Small intestine (tissue), 7 donors: Measurements from ENCODE around the gene MPL. TPM values are rescaled to one million over a fixed set of nuclear protein-coding genes. Genes with fewer than 3 reads are reported as not detected.
"Not testable (repeated sequence)": the region's sequence is repeated elsewhere in the genome, so short reads cannot be mapped to it uniquely, and the experiment has no call there.

Experiments
- DNase-seq, 2 donors: peaks; one replicate each; pipeline versions ENCODE4 v3.0.0 to v3.0.0-alpha.2; 2013
- FAIRE-seq: peaks from 2 replicates; lab custom pipeline; 2012; peaks lifted over from hg19 to GRCh38; lab: Jason Lieb, UNC
- H3K27ac ChIP-seq, 3 donors: one replicate each; pipeline ENCODE4 v1.5.1; 2013; ENCODE audit warnings: low read length in 2 of 3, mild to moderate bottlenecking in 2 of 3, control low read depth in 1 of 3, inconsistent platforms in 1 of 3, low read depth in 1 of 3, moderate library complexity in 1 of 3
- H3K27me3 ChIP-seq, 3 donors: one replicate each; pipeline ENCODE4 v1.6.1; 2013; ENCODE audit warnings: low read length in 3 of 3, inconsistent platforms in 1 of 3; ENCODE audit not compliant: control insufficient read depth in 3 of 3, insufficient read depth in 3 of 3
- H3K36me3 ChIP-seq, 3 donors: one replicate each; pipeline ENCODE4 v1.6.1; 2013; ENCODE audit warnings: low read length in 3 of 3, inconsistent platforms in 1 of 3, low read depth in 1 of 3, mild to moderate bottlenecking in 1 of 3, moderate library complexity in 1 of 3; ENCODE audit not compliant: control insufficient read depth in 3 of 3, insufficient read depth in 2 of 3
- H3K4me1 ChIP-seq, 3 donors: one replicate each; pipeline ENCODE4 v1.6.1; 2013; ENCODE audit warnings: low read length in 2 of 3, inconsistent platforms in 1 of 3, low read depth in 1 of 3, mild to moderate bottlenecking in 1 of 3, moderate library complexity in 1 of 3; ENCODE audit not compliant: control insufficient read depth in 3 of 3, insufficient read depth in 2 of 3
- H3K4me3 ChIP-seq, 3 donors: one replicate each; pipeline ENCODE4 v1.5.1; 2013; ENCODE audit warnings: low read length in 3 of 3, control low read depth in 1 of 3, inconsistent platforms in 1 of 3, low read depth in 1 of 3, mild to moderate bottlenecking in 1 of 3, moderate library complexity in 1 of 3
- H3K9me3 ChIP-seq, 2 donors: one replicate each; pipeline ENCODE4 v1.6.1; 2013; ENCODE audit warnings: low read depth in 1 of 2, low read length in 1 of 2; ENCODE audit not compliant: control insufficient read depth in 2 of 2, insufficient read depth in 1 of 2
- WGBS, 3 donors: extraction: QIAGEN DNeasy Blood & Tissue Kit; methylation state at CpG; one replicate each; pipeline ENCODE4 v1.1.7; 2013; 5-methylcytosine and 5-hydroxymethylcytosine counted together
- polyA plus RNA-seq, 4 donors: library from polyadenylated mRNA; stranded (reverse) in 3 of 4; unstranded in 1 of 4; fragments of 200-250 nt in 3 of 4; fragments of 120-200 nt in 1 of 4; gene quantifications; one replicate each; pipeline versions ENCODE4 v1.2.1 to v1.2.3, GENCODE V29; 2013
- donor health status: healthy with polysubstance abuse.
- donor health status: control.
- donor health status: control.
- donor health status: Bipolar disorder and iron deficiency.
- donor health status: healthy.

Gene MPL
- polyA plus RNA-seq, 4 donors: 0.16 TPM; not detected in 3

DNA sequence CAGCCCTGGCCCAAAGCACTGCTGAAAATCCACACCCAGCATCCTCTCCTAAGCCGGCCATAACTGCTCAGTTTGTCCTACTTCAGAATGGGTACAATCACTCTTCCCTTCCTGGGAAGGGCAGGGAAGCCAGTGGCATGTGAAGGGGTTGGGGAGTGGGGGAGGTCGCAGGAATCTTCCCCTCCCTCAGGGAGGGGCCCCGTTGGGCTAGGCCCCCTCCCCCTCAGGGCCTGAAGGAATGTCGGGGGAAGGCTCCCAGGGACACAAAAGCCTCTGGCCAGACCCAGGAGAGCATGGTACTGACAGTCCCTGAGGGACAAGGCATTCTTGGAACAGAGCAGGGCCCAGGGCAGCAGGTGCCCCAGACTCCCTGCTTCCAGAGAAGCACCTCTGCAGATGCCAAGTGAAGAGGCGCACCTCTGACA lies 29.0 kb downstream of the MPL start:
- DNase-seq: peak in 1 of 2 donors; percentile 38
- 8 to 18% (median 9%) methylated on average over 4 to 5 of the region's 5 CpGs for whole genome bisulfite sequencing, 3 donors
- Histone ChIP-seq H3K9me3 (no peaks in the 10 kb centered on the region), H3K36me3 (peaks cover 4 to 40% (median 13%) of the 10 kb centered on the region in 3 donors), H3K4me1 (peaks cover 0 to 47% (median 10%) of the 10 kb centered on the region in 3 donors), H3K27me3 (no peaks in the 10 kb centered on the region), H3K27ac (peak overlapping the region; percentile 83 to 97 (median 96)), H3K4me3 (peak overlapping the region in 2 of 3 donors; percentile 58 to 73)
- FAIRE-seq: no peak

DNA sequence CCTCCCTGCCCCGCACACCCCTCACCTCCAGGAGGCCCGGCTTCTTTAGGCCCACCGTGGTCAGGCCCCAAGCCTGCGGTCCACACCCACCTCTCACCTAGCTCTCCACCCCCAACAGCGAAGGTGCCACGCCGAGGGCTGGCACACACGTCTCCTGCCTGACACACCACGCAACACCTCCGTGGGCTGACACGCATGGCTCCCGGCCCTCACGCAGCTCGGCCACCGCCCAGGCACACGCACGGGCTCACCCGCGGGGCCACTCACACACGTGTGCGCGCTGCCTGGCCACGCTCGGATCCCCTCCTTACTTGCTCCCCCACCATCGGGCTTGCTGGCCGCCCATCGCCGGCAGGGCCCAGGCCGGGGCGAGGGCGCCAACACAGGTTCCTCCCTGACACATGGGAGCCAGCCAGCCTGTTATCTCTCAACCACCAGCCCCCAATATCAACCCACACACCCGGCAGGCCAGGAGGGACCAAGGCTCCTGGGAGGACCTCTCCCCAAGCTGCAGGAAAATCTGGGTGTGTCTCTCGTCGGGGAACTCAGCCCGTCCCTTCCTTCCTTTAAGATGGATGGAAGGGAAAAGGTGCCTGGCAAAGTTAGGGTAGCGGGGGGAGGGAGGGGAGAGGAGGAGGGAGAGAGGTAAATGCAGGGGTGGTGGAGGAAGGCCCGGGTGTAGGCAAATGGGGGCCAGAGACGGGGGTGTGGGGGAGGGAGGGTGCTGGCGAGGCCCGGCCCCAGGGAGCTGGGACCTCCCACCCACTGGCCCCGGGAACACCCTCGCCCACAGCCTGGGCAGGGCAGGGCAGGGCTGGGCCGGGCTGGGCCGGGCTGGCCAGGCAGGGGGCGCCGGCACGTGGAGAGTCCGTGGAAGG lies 29.6 kb downstream of the MPL start:
- H3K27ac ChIP-seq: peak overlapping the region; percentile 83 to 97 (median 96)
- H3K36me3 ChIP-seq: peaks cover 4 to 37% (median 6%) of the 10 kb centered on the region in 3 donors
- FAIRE-seq (no peak), DNase-seq (peak; percentile 43 to 76)
- 0 to 2% (median 0%) methylated on average over 39 to 48 of the region's 48 CpGs for WGBS, 3 donors
- H3K4me3 ChIP-seq: peak overlapping the region; percentile 58 to 80 (median 73)
- H3K27me3 ChIP-seq: no peaks in the 10 kb centered on the region
- H3K9me3 ChIP-seq: no peaks in the 10 kb centered on the region
- H3K4me1 ChIP-seq: peaks cover 0 to 47% (median 10%) of the 10 kb centered on the region in 3 donors

GRCh38 chr1:43367904-43368645 lies 30.5 kb downstream of the MPL start, which contains the start of gene ELOVL1:
ELOVL1 (minus strand) TSS chr1:43368011; CDS start chr1:43365609, 2,402 bp downstream.
- Histone ChIP-seq H3K4me3 (peak within 1 kb of the TSS; percentile 58 to 80 (median 73)), H3K27me3 (no peaks in the 10 kb centered on the region), H3K9me3 (no peaks in the 10 kb centered on the region), H3K27ac (peak within 1 kb of the TSS; percentile 93 to 97 (median 96)), H3K36me3 (peaks cover 4 to 30% (median 6%) of the 10 kb centered on the region in 3 donors), H3K4me1 (peaks cover 0 to 43% (median 10%) of the 10 kb centered on the region in 3 donors)
- DNase-seq (peak; percentile 90 to 97), FAIRE-seq (no peak)
- WGBS, 3 donors: 0% methylated on average over 28 to 58 of the region's 58 CpGs

- H3K9me3 ChIP-seq: no peaks in the 10 kb centered on the region
- no peak for DNase-seq
- WGBS, 3 donors: 16 to 20% (median 19%) methylated on average over 6 of the region's 6 CpGs
- H3K4me3 ChIP-seq: peak overlapping the region; percentile 56 to 71 (median 58)
- peak overlapping the region; percentile 93 to 97 (median 96) for H3K27ac ChIP-seq
- FAIRE-seq: no peak
- no peaks in the 10 kb centered on the region for H3K27me3 ChIP-seq
- peaks cover 0 to 40% (median 10%) of the 10 kb centered on the region in 3 donors for H3K4me1 ChIP-seq
- H3K36me3 ChIP-seq: peaks cover 2 to 24% (median 6%) of the 10 kb centered on the region in 3 donors
These were observed 31.0 kb downstream of the MPL start for GRCh38 chr1:43368646-43369020.

- DNase-seq, FAIRE-seq, H3K27me3 ChIP-seq, H3K27ac ChIP-seq, H3K9me3 ChIP-seq, H3K4me3 ChIP-seq: not testable (repeated sequence)
- peaks cover 2 to 13% (median 4%) of the 10 kb centered on the region in 3 donors for H3K36me3 ChIP-seq
- WGBS, 3 donors: 97 to 99% (median 97%) methylated on average over 6 of the region's 6 CpGs
- H3K4me1 ChIP-seq: peaks cover 2 to 36% (median 7%) of the 10 kb centered on the region in 3 donors
These were observed 32.2 kb downstream of the MPL start for GRCh38 chr1:43369779-43370178.

DNA sequence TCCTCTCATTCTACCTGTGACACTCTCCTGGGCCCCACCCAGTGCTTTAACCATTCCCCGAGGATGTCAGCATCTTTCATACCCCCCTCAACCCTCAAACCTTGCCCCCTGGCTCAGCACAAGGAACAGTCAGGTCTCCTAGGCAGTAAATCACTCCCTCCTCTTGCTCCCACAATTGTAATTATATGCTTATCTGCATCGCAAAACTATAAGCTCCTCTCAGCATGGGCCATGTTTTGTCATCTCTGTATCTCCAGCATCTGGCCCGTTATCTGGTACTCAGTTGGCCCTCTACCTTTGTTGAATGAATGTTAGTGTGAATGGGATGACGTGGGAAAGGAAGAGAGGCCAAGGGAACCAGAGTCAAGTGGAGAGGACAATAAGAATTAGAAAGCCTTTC lies 32.9 kb downstream of the MPL start:
- no peaks in the 10 kb centered on the region for H3K9me3 ChIP-seq
- peaks cover 0 to 5% (median 2%) of the 10 kb centered on the region in 3 donors for H3K36me3 ChIP-seq
- H3K4me3 ChIP-seq: no peak overlapping the region
- no peaks in the 10 kb centered on the region for H3K27me3 ChIP-seq
- 45 to 74% (median 62%) methylated on average over 4 of the region's 4 CpGs for WGBS, 3 donors
- no peak overlapping the region for H3K27ac ChIP-seq
- DNase-seq (no peak), FAIRE-seq (no peak)
- H3K4me1 ChIP-seq: peaks cover 2 to 28% (median 7%) of the 10 kb centered on the region in 3 donors

DNA sequence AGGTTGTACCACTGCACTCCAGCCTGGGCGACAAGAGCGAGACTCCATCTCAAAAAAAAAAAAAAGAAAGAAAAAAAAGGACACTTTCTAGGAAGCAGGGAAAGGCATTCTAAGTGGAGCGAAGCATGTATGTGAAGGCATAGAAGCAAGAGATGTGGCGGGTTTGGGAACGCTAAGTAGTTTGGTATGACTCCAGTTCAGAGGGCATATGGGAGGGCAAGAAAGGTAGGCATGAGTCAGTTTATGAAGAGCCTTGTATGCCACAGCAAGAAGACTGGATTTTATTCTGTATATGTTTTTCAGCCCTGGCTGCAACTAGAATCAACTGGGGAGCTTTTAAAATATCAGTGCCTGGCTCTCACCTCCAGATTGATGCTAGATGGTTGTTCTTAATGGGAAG lies 34.6 kb downstream of the MPL start:
- Histone ChIP-seq H3K27ac (peak overlapping the region in 1 of 3 donors; percentile 19), H3K27me3 (no peaks in the 10 kb centered on the region), H3K4me1 (peaks cover 2 to 14% (median 5%) of the 10 kb centered on the region in 3 donors), H3K9me3 (no peaks in the 10 kb centered on the region), H3K36me3 (peaks cover 0 to 2% (median 0%) of the 10 kb centered on the region in 3 donors), H3K4me3 (no peak overlapping the region)
- DNase-seq (no peak), FAIRE-seq (no peak)
- WGBS, 3 donors: 94 to 97% (median 96%) methylated on average over 5 of the region's 5 CpGs
